SJSA1 (cell line): ENCODE results near the gene HNRNPCL1. TPM values are rescaled to one million over a fixed set of nuclear protein-coding genes. Genes with fewer than 3 reads are reported as not detected.

Source experiments
- DNase-seq, 2 experiments: peaks; one replicate each; pipeline ENCODE4 v3.0.0-alpha.2; 2015 to 2020; ENCODE audit warnings: low spot score in 2 of 2, low read depth in 1 of 2
- H3K27ac ChIP-seq: fragments of 250-450 bp; sonication (Bioruptor Pico); 2 replicates; pipeline ENCODE4 v1.5.1; 2020; ENCODE audit warnings: mild to moderate bottlenecking, moderate library complexity
- H3K27me3 ChIP-seq: fragments of 250-450 bp; sonication (Bioruptor Pico); replicated peaks from 2 replicates; pipeline ENCODE4 v1.5.1; 2020; ENCODE audit warnings: mild to moderate bottlenecking, moderate library complexity
- H3K36me3 ChIP-seq: fragments of 250-450 bp; sonication (Bioruptor Pico); 2 replicates; pipeline ENCODE4 v1.5.1; 2020; ENCODE audit warnings: mild to moderate bottlenecking
- H3K4me1 ChIP-seq: fragments of 250-450 bp; sonication (Bioruptor Pico); replicated peaks from 2 replicates; pipeline ENCODE4 v1.6.1; 2021; ENCODE audit warnings: mild to moderate bottlenecking
- H3K4me3 ChIP-seq: fragments of 250-450 bp; sonication (Bioruptor Pico); 2 replicates; pipeline ENCODE4 v1.5.1; 2020; ENCODE audit warnings: mild to moderate bottlenecking
- H3K9me3 ChIP-seq: fragments of 250-450 bp; sonication (Bioruptor Pico); replicated peaks from 2 replicates; pipeline ENCODE4 v1.5.1; 2020; ENCODE audit warnings: mild to moderate bottlenecking
- total RNA-seq: library from RNA; depleted of rRNA; stranded (reverse); fragments of >200 nt; shearing (Covaris generic); gene quantifications from 2 replicates; pipeline ENCODE4 v1.2.3, GENCODE V29; 2014; rRNA removed

Gene HNRNPCL1
- total RNA-seq, 1 experiment from 2014 or later: not detected

DNA sequence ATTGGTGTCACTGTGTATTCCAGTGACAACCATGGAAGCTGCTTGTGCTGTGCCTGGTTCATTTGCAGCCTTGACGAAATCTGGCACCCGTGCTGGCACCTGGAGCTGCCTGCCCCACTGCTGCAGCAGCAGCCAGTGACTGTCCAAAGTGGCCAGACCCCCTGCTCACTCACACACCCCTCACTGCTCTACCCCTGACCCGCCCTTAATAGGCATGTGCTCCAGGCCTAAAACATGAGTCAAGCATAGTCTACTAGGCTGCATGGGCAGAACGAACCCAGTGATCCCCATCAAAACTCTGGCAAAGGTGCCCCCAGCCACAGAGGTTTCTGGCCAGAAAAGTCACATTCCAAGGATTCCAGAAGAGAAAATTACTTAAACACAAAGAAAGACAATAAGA lies 49.6 kb downstream of the HNRNPCL1 start:
- no peak overlapping the region for H3K27ac ChIP-seq
- no peaks in the 10 kb centered on the region for H3K9me3 ChIP-seq
- H3K4me1 ChIP-seq: no peaks in the 10 kb centered on the region
- no peak overlapping the region for H3K4me3 ChIP-seq
- H3K27me3 ChIP-seq: no peaks in the 10 kb centered on the region
- DNase-seq: no peak
- H3K36me3 ChIP-seq: no peaks in the 10 kb centered on the region

Other genes with a start within 250 kb of the HNRNPCL1 start
- gene DHRS3, start 230.5 kb downstream of the HNRNPCL1 start, total RNA-seq: 0.76 and 0.88 TPM in 2 replicates
- not detected in 2 replicates for gene AADACL4, start 204.6 kb downstream of the HNRNPCL1 start, total RNA-seq
- gene AADACL3, start 132.6 kb downstream of the HNRNPCL1 start, total RNA-seq: not detected in 2 replicates
- gene CFAP107, start 102.5 kb downstream of the HNRNPCL1 start, total RNA-seq: not detected in 2 replicates
- not detected in 2 replicates for gene PRAMEF12, start 75.0 kb downstream of the HNRNPCL1 start, total RNA-seq
- gene PRAMEF1, start 57.3 kb downstream of the HNRNPCL1 start, total RNA-seq: not detected in 2 replicates
- gene PRAMEF11, start 17.3 kb downstream of the HNRNPCL1 start, total RNA-seq: not detected in 2 replicates
- gene PRAMEF2, start 8.4 kb upstream of the HNRNPCL1 start, total RNA-seq: not detected in 2 replicates
- gene PRAMEF4, start 37.5 kb upstream of the HNRNPCL1 start, total RNA-seq: not detected in 2 replicates
- gene PRAMEF10, start 49.5 kb upstream of the HNRNPCL1 start, total RNA-seq: not detected in 2 replicates
- gene PRAMEF7, start 67.9 kb upstream of the HNRNPCL1 start, total RNA-seq: not detected in 2 replicates
- not detected in 2 replicates for gene PRAMEF6, start 98.9 kb upstream of the HNRNPCL1 start, total RNA-seq
- not detected in 2 replicates for gene PRAMEF27, start 207.9 kb upstream of the HNRNPCL1 start, total RNA-seq
- gene HNRNPCL3, start 212.0 kb upstream of the HNRNPCL1 start, total RNA-seq: not detected in 2 replicates
- not detected in 2 replicates for gene PRAMEF25, start 222.1 kb upstream of the HNRNPCL1 start, total RNA-seq